CD4-positive, alpha-beta T cell (primary cell): ENCODE results near the gene ICAM3. TPM values are rescaled to one million over a fixed set of nuclear protein-coding genes. Genes with fewer than 3 reads are reported as not detected.

ENCODE experiments used
- ATAC-seq: fragments of 200-7000 bp; cut with Tn5 transposase; one replicate; pipeline ENCODE4 v1.10.0; 2022; ENCODE audit warnings: mild to moderate bottlenecking; ENCODE audit not compliant: poor library complexity
- CTCF ChIA-PET: fragments of 350-600 bp; sonication (Branson Sonifier 250); formaldehyde crosslinking; loops from one replicate; lab custom pipeline; 2021; ENCODE audit warnings: antibody characterized with exemption, inconsistent platforms; lab: Charles Lee
- POLR2A ChIA-PET: fragments of 350-600 bp; sonication (Branson Sonifier 250); formaldehyde crosslinking; loops from one replicate; lab custom pipeline; 2021; ENCODE audit warnings: antibody characterized with exemption, inconsistent platforms; lab: Charles Lee
- DNase-seq, 14 experiments: peaks; one replicate each; pipeline ENCODE4 v3.0.0-alpha.2; 2013 to 2020; ENCODE audit warnings: mixed read lengths in 2 of 14
- H3K27ac ChIP-seq, 2 donors: one replicate each; pipeline versions ENCODE4 v1.5.1 to v1.7.0; 2013; ENCODE audit warnings: low read length in 2 of 2, low read depth in 1 of 2, mild to moderate bottlenecking in 1 of 2
- H3K27me3 ChIP-seq, 2 experiments: 1 replicate in 1 of 2; 2 replicates in 1 of 2; pipeline versions ENCODE4 v1.6.1 to v1.7.0; 2013; ENCODE audit warnings: low read length in 2 of 2, control low read depth in 1 of 2, mild to moderate bottlenecking in 1 of 2, moderate library complexity in 1 of 2; ENCODE audit not compliant: insufficient read depth in 2 of 2, control insufficient read depth in 1 of 2
- H3K36me3 ChIP-seq: one replicate; pipeline ENCODE4 v1.6.1; 2013; ENCODE audit warnings: low read length, control low read depth; ENCODE audit not compliant: insufficient read depth
- H3K4me1 ChIP-seq: one replicate; pipeline ENCODE4 v1.6.1; 2013; ENCODE audit warnings: low read length, control low read depth; ENCODE audit not compliant: insufficient read depth
- H3K4me3 ChIP-seq: one replicate; pipeline ENCODE4 v1.5.1; 2013; ENCODE audit warnings: mild to moderate bottlenecking, low read length, moderate library complexity
- H3K9me3 ChIP-seq, 2 experiments: 1 replicate in 1 of 2; 2 replicates in 1 of 2; pipeline versions ENCODE4 v1.6.1 to v1.7.0; 2013; ENCODE audit warnings: low read length in 2 of 2, mild to moderate bottlenecking in 2 of 2, control low read depth in 1 of 2, moderate library complexity in 1 of 2; ENCODE audit not compliant: control insufficient read depth in 1 of 2, insufficient read depth in 1 of 2
- H3K27ac Mint-ChIP-seq: one replicate; pipeline ENCODE4 v1.8.0; 2020; ENCODE audit warnings: mixed read lengths
- H3K27me3 Mint-ChIP-seq: one replicate; pipeline ENCODE4 v1.8.0; 2021; ENCODE audit warnings: mixed read lengths
- H3K36me3 Mint-ChIP-seq: one replicate; pipeline ENCODE4 v1.8.0; 2021; ENCODE audit warnings: low read depth, mixed read lengths
- H3K4me1 Mint-ChIP-seq: one replicate; pipeline ENCODE4 v1.8.0; 2021; ENCODE audit warnings: low read depth, mixed read lengths
- H3K4me3 Mint-ChIP-seq: one replicate; pipeline ENCODE4 v1.8.0; 2020; ENCODE audit warnings: mild to moderate bottlenecking, mixed read lengths
- H3K9me3 Mint-ChIP-seq: one replicate; pipeline ENCODE4 v1.8.0; 2020; ENCODE audit warnings: mixed read lengths
- CTCF ChIP-seq: fragments of 200-600 bp; IDR thresholded peaks from one replicate; pipeline ENCODE4 v1.8.0; 2022; ENCODE audit warnings: antibody characterized with exemption, mild to moderate bottlenecking
- intact Hi-C, 2 experiments: fragments of 100-400 bp; cut with DNase I in 1 of 2; cut with micrococcal nuclease in 1 of 2; formaldehyde crosslinking; loops; one replicate each; pipeline versions ENCODE4 v1.15.1 to v1.9.0; 2023 to 2025; cut with DNase I, micrococcal nuclease
- total RNA-seq, 174 experiments: library from RNA in 2 of 174; stranded (reverse) in 2 of 174; gene quantifications; one replicate each; pipeline ENCODE4 v1.2.3 and lab custom pipeline; 2021 to 2026

The ICAM3 gene
- total RNA-seq, 2 experiments from 2014 or later = 164 to 173 TPM

DNA sequence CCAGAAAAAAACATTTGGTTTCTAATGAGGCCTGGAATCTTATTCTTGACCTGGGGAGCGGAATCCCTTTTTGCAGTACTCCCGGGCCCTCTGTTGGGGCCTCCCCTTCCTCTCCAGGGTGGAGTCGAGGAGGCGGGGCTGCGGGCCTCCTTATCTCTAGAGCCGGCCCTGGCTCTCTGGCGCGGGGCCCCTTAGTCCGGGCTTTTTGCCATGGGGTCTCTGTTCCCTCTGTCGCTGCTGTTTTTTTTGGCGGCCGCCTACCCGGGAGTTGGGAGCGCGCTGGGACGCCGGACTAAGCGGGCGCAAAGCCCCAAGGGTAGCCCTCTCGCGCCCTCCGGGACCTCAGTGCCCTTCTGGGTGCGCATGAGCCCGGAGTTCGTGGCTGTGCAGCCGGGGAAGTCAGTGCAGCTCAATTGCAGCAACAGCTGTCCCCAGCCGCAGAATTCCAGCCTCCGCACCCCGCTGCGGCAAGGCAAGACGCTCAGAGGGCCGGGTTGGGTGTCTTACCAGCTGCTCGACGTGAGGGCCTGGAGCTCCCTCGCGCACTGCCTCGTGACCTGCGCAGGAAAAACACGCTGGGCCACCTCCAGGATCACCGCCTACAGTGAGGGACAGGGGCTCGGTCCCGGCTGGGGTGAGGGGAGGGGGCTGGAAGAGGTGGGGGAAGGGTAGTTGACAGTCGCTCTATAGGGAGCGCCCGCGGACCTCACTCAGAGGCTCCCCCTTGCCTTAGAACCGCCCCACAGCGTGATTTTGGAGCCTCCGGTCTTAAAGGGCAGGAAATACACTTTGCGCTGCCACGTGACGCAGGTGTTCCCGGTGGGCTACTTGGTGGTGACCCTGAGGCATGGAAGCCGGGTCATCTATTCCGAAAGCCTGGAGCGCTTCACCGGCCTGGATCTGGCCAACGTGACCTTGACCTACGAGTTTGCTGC, 52.4 kb downstream of the ICAM3 start, which contains the start of gene ICAM4:
TSS of gene ICAM4 (plus strand) at position 153 of the 935 bp plus-strand sequence. CDS start at position 211, 58 bp downstream.
- no peak within 1 kb of the TSS for H3K27ac Mint-ChIP-seq

DNA sequence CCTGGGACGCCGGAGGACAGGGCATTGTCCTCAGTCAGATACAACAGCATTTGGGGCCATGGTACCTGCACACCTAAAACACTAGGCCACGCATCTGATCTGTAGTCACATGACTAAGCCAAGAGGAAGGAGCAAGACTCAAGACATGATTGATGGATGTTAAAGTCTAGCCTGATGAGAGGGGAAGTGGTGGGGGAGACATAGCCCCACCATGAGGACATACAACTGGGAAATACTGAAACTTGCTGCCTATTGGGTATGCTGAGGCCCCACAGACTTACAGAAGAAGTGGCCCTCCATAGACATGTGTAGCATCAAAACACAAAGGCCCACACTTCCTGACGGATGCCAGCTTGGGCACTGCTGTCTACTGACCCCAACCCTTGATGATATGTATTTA, 54.0 kb downstream of the ICAM3 start:
- no peak overlapping the region for H3K27ac Mint-ChIP-seq

More for the DNA sequence above, 52.4 kb downstream of the ICAM3 start, which contains the start of gene ICAM4:
- ATAC-seq (peak; percentile 22), DNase-seq (peak in 5 of 14 experiments; percentile 17 to 58 (median 43))
- peaks cover 27% of the 10 kb centered on the region for H3K36me3 Mint-ChIP-seq
- H3K4me1 Mint-ChIP-seq = peaks cover 63% of the 10 kb centered on the region
- Histone ChIP-seq H3K27me3 (peaks cover 48 to 49% of the 10 kb centered on the region in 2 experiments), H3K27ac (no peak within 1 kb of the TSS), H3K9me3 (peaks cover 0 to 38% of the 10 kb centered on the region in 2 experiments), H3K4me3 (peak within 1 kb of the TSS; percentile 32), H3K4me1 (peaks cover 64% of the 10 kb centered on the region), H3K36me3 (peaks cover 31% of the 10 kb centered on the region)
- TF ChIP-seq CTCF = no peak
- ChIA-PET CTCF (interaction anchor here (1.1 to 4.4 kb wide), 4 partner anchors 16 to 102 kb away, joined by 6 to 21 read pairs (median 8); partner anchors contain the start of gene ICAM1), POLR2A (interaction anchor here (1.2 to 2.5 kb wide), 2 partner anchors 16 to 51 kb away, joined by 4 to 17 read pairs; partner anchors contain the start of gene ICAM1)
- H3K9me3 Mint-ChIP-seq = no peaks in the 10 kb centered on the region
- peaks cover 50% of the 10 kb centered on the region for H3K27me3 Mint-ChIP-seq
- peak within 1 kb of the TSS; percentile 62 for H3K4me3 Mint-ChIP-seq
- intact Hi-C loops = loop anchor here in 1 of 2 experiments (2.0 to 5.0 kb wide), 2 partner anchors 16 to 45 kb away; partner anchors contain the start of genes ICAM1 and RAVER1

More for the DNA sequence above, 54.0 kb downstream of the ICAM3 start:
- no peak overlapping the region for H3K4me3 Mint-ChIP-seq
- H3K4me1 ChIP-seq = peaks cover 47% of the 10 kb centered on the region
- TF ChIP-seq CTCF = no peak
- peaks cover 31% of the 10 kb centered on the region for H3K36me3 ChIP-seq
- no peak overlapping the region for H3K4me3 ChIP-seq
- intact Hi-C loops = loop anchor here in 1 of 2 experiments (5.0 kb wide), 1 partner anchor 47 kb away; the partner anchor contains the start of gene RAVER1
- ChIA-PET CTCF (interaction anchor here (4.4 kb wide), 1 partner anchor 15 kb away, joined by 21 read pairs; the partner anchor contains the start of gene ICAM1), POLR2A (no interaction called here)
- peaks cover 32 to 34% of the 10 kb centered on the region in 2 experiments for H3K27me3 ChIP-seq
- no peaks in the 10 kb centered on the region for H3K9me3 Mint-ChIP-seq
- H3K27ac ChIP-seq = no peak overlapping the region
- DNase-seq (peak in 1 of 14 experiments; percentile 11), ATAC-seq (no peak)
- peaks cover 0 to 23% of the 10 kb centered on the region in 2 experiments for H3K9me3 ChIP-seq
- H3K27me3 Mint-ChIP-seq = peaks cover 33% of the 10 kb centered on the region
- H3K36me3 Mint-ChIP-seq = peaks cover 27% of the 10 kb centered on the region
- peaks cover 46% of the 10 kb centered on the region for H3K4me1 Mint-ChIP-seq
